ENCODE measurements around the gene MAPKAPK3. TPM values are rescaled to one million over a fixed set of nuclear protein-coding genes. Genes with fewer than 3 reads are reported as not detected.

MAPKAPK3 gene
- total RNA-seq, 1 experiment from 2014 or later, result 88.2 TPM

DNA sequence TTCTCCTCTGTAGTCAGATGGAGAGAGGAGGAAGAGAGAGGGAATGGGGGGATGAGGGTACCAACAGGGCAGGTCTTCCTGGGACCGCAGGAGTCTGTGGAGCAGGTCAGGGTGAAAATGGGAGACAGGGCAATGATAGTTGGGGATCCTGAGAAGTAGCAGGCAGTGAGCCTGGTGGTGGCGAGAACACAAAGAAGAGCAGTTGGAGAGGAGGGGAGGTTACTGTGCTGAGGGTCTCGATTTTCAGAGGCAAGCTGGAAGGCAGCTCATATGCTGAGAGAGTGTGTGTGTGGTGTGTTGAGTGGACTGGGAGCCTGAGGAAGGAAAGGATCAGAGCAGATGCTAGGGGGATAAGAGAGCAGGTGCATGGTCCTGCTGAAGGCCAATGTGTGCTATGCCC, 55.7 kb downstream of the MAPKAPK3 start:
- H3K27ac ChIP-seq, result no peak overlapping the region
- no peak for TF ChIP-seq CTCF (conservative IDR thresholded peaks at IDR 0.05)
- TF ChIP-seq EZH2 (IDR thresholded peaks at IDR 0.05; ENCODE audit: low read depth), result no peak
- H3K79me2 ChIP-seq (ENCODE audit: low read depth), result peaks cover 19% of the 10 kb centered on the region
- H2AFZ ChIP-seq, result no peak overlapping the region
- H4K20me1 ChIP-seq (ENCODE audit: insufficient read depth), result no peaks in the 10 kb centered on the region
- POLR2A ChIA-PET (ENCODE audit: unreplicated experiment), result interaction anchor here (0.7 kb wide), 1 partner anchor 26 kb away, joined by 5 read pairs; no protein-coding TSS in a partner anchor
- no peak overlapping the region for H3K4me3 ChIP-seq
- H3K36me3 ChIP-seq (ENCODE audit: low read depth), result no peaks in the 10 kb centered on the region
- no peaks in the 10 kb centered on the region for H3K9me3 ChIP-seq (ENCODE audit: insufficient read depth, low read depth)
- no TSS peak for BruUV-seq (replicated peaks)
- CTCF ChIA-PET, result no interaction called here
- no peak overlapping the region for H3K4me2 ChIP-seq
- H3K4me1 ChIP-seq (replicated peaks; ENCODE audit: insufficient read depth), result peaks cover 25% of the 10 kb centered on the region
- no peak for DNase-seq
- peaks cover 20% of the 10 kb centered on the region; the same call in 1 of the 2 replicates for H3F3A ChIP-seq (ENCODE audit: insufficient read depth, low read depth)
- no peaks in the 10 kb centered on the region for H3K9me2 ChIP-seq (ENCODE audit: insufficient read depth)
- intact Hi-C loops (cut with micrococcal nuclease; ENCODE audit: unreplicated experiment), result no loop called here
- H3K27me3 ChIP-seq (ENCODE audit: insufficient read depth, low read depth), result no peaks in the 10 kb centered on the region

- BruUV-seq (replicated peaks), result no TSS peak
- peak overlapping the region; percentile 76; the same call in 1 of the 2 replicates for H3K4me3 ChIP-seq
- no peaks in the 10 kb centered on the region for H3K36me3 ChIP-seq (ENCODE audit: low read depth)
- H2AFZ ChIP-seq, result no peak overlapping the region
- no peaks in the 10 kb centered on the region for H3K9me3 ChIP-seq (ENCODE audit: insufficient read depth, low read depth)
- H3K4me1 ChIP-seq (replicated peaks; ENCODE audit: insufficient read depth), result peaks cover 25% of the 10 kb centered on the region
- no peak overlapping the region for H3K27ac ChIP-seq
- H3F3A ChIP-seq (ENCODE audit: insufficient read depth, low read depth), result peaks cover 20% of the 10 kb centered on the region; the same call in 1 of the 2 replicates
- peak overlapping the region; percentile 85 for H3K4me2 ChIP-seq
- ChIA-PET POLR2A (ENCODE audit: unreplicated experiment) (no interaction called here), CTCF (no interaction called here)
- intact Hi-C loops (cut with micrococcal nuclease; ENCODE audit: unreplicated experiment), result no loop called here
- TF ChIP-seq CTCF (conservative IDR thresholded peaks at IDR 0.05), result no peak
- no peak for TF ChIP-seq EZH2 (IDR thresholded peaks at IDR 0.05; ENCODE audit: low read depth)
- no peak for DNase-seq
- H4K20me1 ChIP-seq (ENCODE audit: insufficient read depth), result no peaks in the 10 kb centered on the region
- no peaks in the 10 kb centered on the region for H3K27me3 ChIP-seq (ENCODE audit: insufficient read depth, low read depth)
- H3K9me2 ChIP-seq (ENCODE audit: insufficient read depth), result no peaks in the 10 kb centered on the region
- H3K79me2 ChIP-seq (ENCODE audit: low read depth), result peaks cover 24% of the 10 kb centered on the region
Measured at GRCh38 chr3:50673931-50674330, 57.0 kb downstream of the MAPKAPK3 start.

GRCh38 chr3:50674349-50675178, 57.6 kb downstream of the MAPKAPK3 start, which contains the start of gene DOCK3:
Gene DOCK3 (plus strand): TSS chr3:50674927. CDS start chr3:50675264, 337 bp downstream.
- Histone ChIP-seq H3K27ac (peak within 1 kb of the TSS; percentile 24; the same call in 1 of the 2 replicates), H3K4me1 (replicated peaks; ENCODE audit: insufficient read depth) (peaks cover 25% of the 10 kb centered on the region), H3K4me3 (peak within 1 kb of the TSS; percentile 76), H3K27me3 (ENCODE audit: insufficient read depth, low read depth) (no peaks in the 10 kb centered on the region), H3F3A (ENCODE audit: insufficient read depth, low read depth) (peaks cover 20% of the 10 kb centered on the region; the same call in 1 of the 2 replicates), H3K4me2 (peak within 1 kb of the TSS; percentile 95), H3K36me3 (ENCODE audit: low read depth) (no peaks in the 10 kb centered on the region), H3K9me2 (ENCODE audit: insufficient read depth) (no peaks in the 10 kb centered on the region), H3K9me3 (ENCODE audit: insufficient read depth, low read depth) (no peaks in the 10 kb centered on the region), H3K79me2 (ENCODE audit: low read depth) (peaks cover 24% of the 10 kb centered on the region), H2AFZ (peak within 1 kb of the TSS; percentile 90), H4K20me1 (ENCODE audit: insufficient read depth) (no peaks in the 10 kb centered on the region)
- POLR2A ChIA-PET (ENCODE audit: unreplicated experiment), result no interaction called here
- DNase-seq, result peak in 1 of 2 experiments; percentile 65
- no peak for TF ChIP-seq EZH2 (IDR thresholded peaks at IDR 0.05; ENCODE audit: low read depth)
- no peak for TF ChIP-seq CTCF (conservative IDR thresholded peaks at IDR 0.05)
- intact Hi-C loops (cut with micrococcal nuclease; ENCODE audit: unreplicated experiment), result loop anchor here (1.0 to 5.0 kb wide), 4 partner anchors 238 to 713 kb away; partner anchors contain the start of gene MANF
- CTCF ChIA-PET, result interaction anchor here (0.6 to 0.9 kb wide), 3 partner anchors 13 to 227 kb away, joined by 3 read pairs; no protein-coding TSS in a partner anchor
- TSS peak; percentile 23 for BruUV-seq (replicated peaks)
